AG08396 (cell line): ENCODE measurements around the gene ROBO4.

Source experiments
- DNase-seq: peaks from one replicate; pipeline ENCODE4 v3.0.0; 2012; ENCODE audit warnings: low spot score, mixed read lengths

Gene ROBO4

DNA sequence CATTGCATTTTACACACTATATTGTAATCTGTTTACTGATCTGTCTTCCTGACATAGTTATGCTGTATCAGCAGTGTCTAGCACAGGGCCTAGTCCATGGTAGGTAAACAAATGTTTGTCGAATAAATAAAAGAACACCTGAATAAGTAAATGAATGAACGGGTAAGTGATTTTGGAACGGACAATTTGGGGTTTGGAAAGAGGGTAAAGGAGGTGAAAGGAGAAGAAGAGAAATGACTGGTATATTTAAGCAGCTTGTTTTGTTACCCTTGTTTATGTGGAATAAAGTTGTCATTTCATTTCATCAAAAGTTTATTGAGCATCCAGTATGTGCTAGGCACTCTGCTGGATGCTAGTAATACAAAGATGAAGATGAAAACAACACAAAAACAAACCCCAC, 21.3 kb upstream of the ROBO4 start, which contains the start of gene HEPN1:
HEPN1 (plus strand) TSS at position 301 of the 400 bp plus-strand sequence.
- no peak for DNase-seq

DNA sequence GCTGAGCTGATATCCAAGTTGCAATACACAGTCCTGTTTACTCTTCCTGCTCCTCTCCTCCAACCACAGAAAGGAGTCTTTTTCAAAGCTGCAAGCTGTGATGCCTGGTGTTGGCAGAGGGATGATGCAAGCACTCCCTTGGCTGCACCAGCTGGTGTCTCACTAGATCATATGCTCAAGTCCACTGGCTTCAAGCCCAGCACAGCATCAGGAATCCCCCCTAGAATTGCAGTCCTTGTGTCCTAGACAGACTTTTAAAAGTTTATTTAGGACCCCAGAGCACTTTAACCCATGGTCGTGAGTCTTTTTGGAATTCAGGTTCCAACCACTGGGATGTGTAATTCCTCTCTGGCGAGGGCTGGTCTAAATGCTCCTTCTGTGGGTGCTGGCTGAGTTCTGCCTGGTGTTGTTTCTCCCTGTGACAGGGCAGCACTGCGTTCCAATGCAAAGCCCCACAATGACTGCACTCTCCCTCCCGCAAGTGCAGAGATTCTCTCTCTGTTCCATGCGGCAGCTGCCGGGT, 19.5 kb upstream of the ROBO4 start:
- peak; percentile 55 for DNase-seq

DNA sequence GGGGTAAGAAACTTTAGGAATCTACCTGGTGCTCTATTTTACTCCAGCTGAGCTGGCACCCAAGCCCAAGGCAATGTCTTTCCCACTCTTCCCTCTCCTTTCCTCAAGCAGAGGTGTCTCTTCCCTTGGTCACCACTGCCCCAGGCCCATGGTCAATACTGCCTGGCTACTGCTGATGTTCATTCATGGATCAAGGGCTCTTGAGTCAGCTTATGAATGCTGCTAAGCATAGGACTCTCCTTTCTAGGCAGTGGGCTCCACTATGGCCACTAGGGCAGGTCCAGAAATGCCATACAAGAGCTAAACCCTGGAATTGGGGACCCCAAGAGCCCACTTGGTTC, 18.7 kb upstream of the ROBO4 start:
- no peak for DNase-seq

- no peak for DNase-seq
Observed at GRCh38 chr11:124915541-124916369, 18.1 kb upstream of the ROBO4 start.

- DNase-seq: no peak
Observed at GRCh38 chr11:124902616-124903015, 5.0 kb upstream of the ROBO4 start.

- peak; percentile 83 for DNase-seq
Observed at GRCh38 chr11:124900464-124900863, 2.8 kb upstream of the ROBO4 start.

GRCh38 chr11:124899383-124900145, 1.9 kb upstream of the ROBO4 start:
- no peak for DNase-seq

DNA sequence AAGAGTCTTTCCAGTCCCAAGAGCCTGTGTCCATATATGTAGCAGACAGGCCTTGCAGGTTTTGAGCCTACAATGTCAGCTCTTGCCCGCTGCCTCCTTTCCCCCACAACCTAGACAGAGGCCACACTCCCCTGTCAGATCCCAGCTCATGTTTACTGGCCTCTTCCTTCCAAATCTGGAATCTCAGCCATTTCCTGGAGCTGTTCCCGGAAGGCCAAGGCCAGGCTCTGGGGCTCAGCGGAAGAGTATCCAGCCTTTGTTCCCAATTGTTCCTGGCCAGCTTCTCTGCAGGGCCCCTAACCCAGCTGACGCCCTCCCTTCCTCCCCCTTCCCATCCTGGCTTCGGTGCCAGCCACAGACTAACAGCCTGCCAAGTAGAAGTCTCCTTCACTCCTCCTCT, 1.0 kb upstream of the ROBO4 start:
- DNase-seq: no peak

- peak; percentile 63 for DNase-seq
Observed at GRCh38 chr11:124898263-124898680, 607 bp upstream of the ROBO4 start.

- no peak for DNase-seq
Observed at GRCh38 chr11:124896821-124897391, 759 bp downstream of the ROBO4 start.

DNA sequence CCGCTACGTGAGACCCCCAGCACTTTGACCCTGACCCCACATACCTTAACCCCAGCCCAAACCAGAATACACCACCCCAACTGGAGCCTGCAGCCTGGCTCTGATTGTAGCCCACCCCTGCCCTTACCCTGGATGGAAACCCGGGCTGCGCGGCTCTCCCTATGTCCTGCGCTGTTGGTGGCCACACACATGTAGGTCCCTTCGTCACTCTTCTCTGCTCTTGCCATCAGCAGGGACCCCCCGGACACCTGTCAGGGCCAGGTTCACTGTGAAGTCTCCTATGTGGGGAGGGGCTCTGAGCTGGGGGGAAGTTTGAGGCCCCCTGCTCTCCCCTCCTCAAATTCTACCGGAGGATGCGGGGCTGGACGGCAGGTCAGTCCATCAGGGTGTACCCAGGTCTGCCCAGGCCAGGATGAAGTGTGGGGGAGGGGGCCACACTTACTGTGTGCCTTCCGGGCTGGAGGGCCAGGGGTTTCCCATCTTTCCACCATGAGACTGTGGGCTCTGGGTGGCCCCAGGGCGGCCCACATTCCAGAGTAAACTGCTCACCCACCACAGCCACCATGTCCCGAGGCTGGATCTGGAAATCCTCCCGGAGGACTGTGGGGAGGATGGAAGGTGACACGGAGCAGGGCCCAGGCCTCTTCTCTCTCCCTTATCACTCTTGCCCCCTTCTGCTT, 1.5 kb downstream of the ROBO4 start:
- DNase-seq: no peak

DNA sequence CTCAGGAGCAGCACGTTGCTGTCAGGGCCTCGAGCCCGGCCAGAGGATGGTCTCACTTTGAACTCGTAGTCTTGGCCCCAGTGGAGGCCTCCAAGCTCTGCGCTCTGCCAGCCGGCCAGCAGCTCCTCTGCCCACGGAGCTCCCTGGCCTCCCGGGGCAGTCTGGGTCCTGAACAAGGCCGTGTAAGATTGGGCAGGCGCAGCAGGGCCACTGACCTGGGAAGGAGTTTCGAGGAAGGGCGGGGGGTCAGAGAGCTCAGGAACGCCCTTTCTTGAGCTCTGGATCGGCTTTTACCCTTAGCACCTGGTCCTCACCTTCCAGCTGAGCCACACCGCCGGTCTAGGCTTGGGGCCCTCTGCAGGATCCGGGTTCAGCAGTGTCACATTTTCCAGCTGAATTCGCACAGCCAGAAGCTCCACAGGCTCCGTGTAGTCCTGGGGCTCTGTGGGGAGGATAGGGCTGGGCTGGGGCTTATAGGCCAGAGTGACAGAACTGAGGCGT, 2.1 kb downstream of the ROBO4 start:
- DNase-seq: no peak

GRCh38 chr11:124894606-124895430, 2.8 kb downstream of the ROBO4 start:
- DNase-seq: no peak

GRCh38 chr11:124893781-124894401, 3.8 kb downstream of the ROBO4 start:
- DNase-seq: no peak

GRCh38 chr11:124892750-124893454, 4.8 kb downstream of the ROBO4 start:
- DNase-seq: no peak

DNA sequence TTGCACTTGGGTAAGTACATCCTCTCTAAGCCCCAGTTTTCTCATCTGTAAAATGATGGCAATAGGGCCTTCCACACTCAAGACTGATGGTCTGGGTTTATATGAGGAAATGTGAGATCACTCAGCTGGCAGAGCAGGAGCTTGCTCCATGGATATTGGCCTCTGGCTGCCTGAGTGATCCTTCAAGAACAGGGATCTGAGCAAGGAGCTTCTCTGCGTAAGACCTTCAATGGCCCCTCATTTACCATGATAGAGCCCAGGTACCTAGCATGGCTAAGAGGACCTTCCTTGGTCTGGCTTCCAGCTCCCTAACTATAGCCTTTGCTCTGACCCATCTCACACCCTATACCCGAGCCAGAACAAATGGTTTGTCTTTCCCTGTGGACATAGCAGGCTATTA, 5.5 kb downstream of the ROBO4 start:
- no peak for DNase-seq

- no peak for DNase-seq
Observed at GRCh38 chr11:124891373-124891861, 6.2 kb downstream of the ROBO4 start.

DNA sequence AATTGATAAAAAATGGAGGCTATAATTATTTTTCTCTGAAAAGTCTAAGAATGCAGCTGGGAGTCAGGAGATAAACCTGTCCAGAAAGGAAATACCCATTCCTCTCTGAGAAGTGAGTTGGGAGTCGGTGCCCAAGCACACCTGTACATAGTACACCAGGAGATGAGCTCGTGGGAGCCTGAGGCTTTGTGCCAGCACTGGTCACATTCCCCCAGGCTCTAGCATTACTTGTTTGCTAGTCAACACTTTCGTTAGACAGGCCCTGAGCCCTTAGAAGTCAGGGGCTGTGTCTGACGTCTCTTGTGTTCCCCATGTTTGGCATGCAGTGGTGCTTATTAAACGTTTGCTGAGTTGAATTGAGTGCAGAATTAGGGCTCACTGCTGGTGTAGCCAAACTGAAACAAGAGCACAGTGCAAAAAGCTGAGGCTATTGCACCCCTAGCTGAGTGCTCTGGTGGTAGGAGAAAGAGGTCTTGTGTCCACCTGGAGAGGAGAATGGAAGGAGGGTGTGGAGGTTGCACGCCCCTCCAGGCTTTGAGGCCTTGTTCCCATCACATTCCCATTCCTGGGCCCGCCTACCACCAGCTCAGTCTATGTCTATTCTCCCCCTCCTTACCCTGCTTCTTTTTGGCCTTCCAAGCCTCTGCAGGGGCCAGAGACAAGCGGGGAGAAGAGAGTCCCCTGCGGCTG, 6.8 kb downstream of the ROBO4 start:
- no peak for DNase-seq

- no peak for DNase-seq
Observed at GRCh38 chr11:124890151-124890550, 7.5 kb downstream of the ROBO4 start.
